Transverse colon (tissue), 4 donors: Measurements from ENCODE around the gene PLCG2. TPM values are rescaled to one million over a fixed set of nuclear protein-coding genes. Genes with fewer than 3 reads are reported as not detected.

Source experiments
- DNase-seq: peaks from one replicate; pipeline ENCODE4 v3.0.0-alpha.2; 2019
- H3K27ac ChIP-seq, 4 donors: fragments of 200-600 bp; sonication (generic); 2 replicates each; pipeline ENCODE4 v1.5.1; 2016 to 2018; ENCODE audit warnings: inconsistent platforms in 4 of 4
- H3K27me3 ChIP-seq: fragments of 200-600 bp; sonication (generic); 2 replicates; pipeline ENCODE4 v1.5.1; 2017; ENCODE audit warnings: inconsistent platforms
- H3K36me3 ChIP-seq, 4 donors: fragments of 200-600 bp; sonication (generic); 2 replicates each; pipeline ENCODE4 v1.5.1; 2017 to 2019; ENCODE audit warnings: inconsistent platforms in 4 of 4
- H3K4me1 ChIP-seq, 4 donors: fragments of 200-600 bp; sonication (generic); 2 replicates each; pipeline ENCODE4 v1.5.1; 2017 to 2020; ENCODE audit warnings: inconsistent platforms in 4 of 4
- H3K4me3 ChIP-seq, 4 donors: fragments of 200-600 bp; sonication (generic); 1 replicate in 1 of 4; 2 replicates in 3 of 4; pipeline versions ENCODE4 v1.5.1 to v1.6.1; 2017 to 2019; ENCODE audit warnings: inconsistent platforms in 4 of 4
- H3K9me3 ChIP-seq, 2 donors: fragments of 200-600 bp; sonication (generic); 2 replicates each; pipeline ENCODE4 v1.5.1; 2017 to 2019; ENCODE audit warnings: inconsistent platforms in 2 of 2
- EP300 ChIP-seq: sonication (generic); formaldehyde crosslinking; IDR thresholded peaks from one replicate; pipeline ENCODE4 v1.6.1; 2017; ENCODE audit warnings: antibody characterized with exemption, low read depth
- POLR2A ChIP-seq: fragments of 450-650 bp; IDR thresholded peaks from one replicate; pipeline ENCODE4 v1.6.1; 2016; ENCODE audit warnings: antibody characterized with exemption, mild to moderate bottlenecking, moderate library complexity
- POLR2AphosphoS5 ChIP-seq, 3 donors: sonication (generic); formaldehyde crosslinking; IDR thresholded peaks; one replicate each; pipeline ENCODE4 v1.6.1; 2016; ENCODE audit warnings: antibody characterized with exemption in 3 of 3
- WGBS, 2 donors: methylation state at CpG; one replicate each; pipeline ENCODE4 v1.1.5; 2018; ENCODE audit warnings: low coverage in 1 of 2; 5-methylcytosine and 5-hydroxymethylcytosine counted together
- in situ Hi-C, 4 donors: fragments of 200-750 bp; cut with MboI; loops; one replicate each; pipeline versions ENCODE4 v1.15.0 to v1.15.1; 2017; ENCODE audit warnings: low sequenced_read_pairs in 3 of 4, low pct_ligation_motif_present in 1 of 4, low pct_unique_long_range_greater_than_20kb in 1 of 4
- intact Hi-C: fragments of 100-400 bp; cut with DNase I; formaldehyde crosslinking; loops from one replicate; pipeline ENCODE4 v1.15.1; 2023; ENCODE audit warnings: low total_unique reads
- total RNA-seq, 4 donors: library from RNA; depleted of rRNA; stranded (reverse); fragments of >200 nt; gene quantifications; one replicate each; pipeline ENCODE4 v1.1.0, GENCODE V29; 2016
- TF ChIP-seq, protein P1 (sequence below), 5 experiments: fragments of 200-600 bp in 3 of 5; fragments of 450-650 bp in 2 of 5; sonication (generic) in 3 of 5; IDR thresholded peaks; 1 replicate in 2 of 5; 2 replicates in 3 of 5; pipeline ENCODE4 v1.5.1; 2016 to 2017; ENCODE audit warnings: antibody characterized with exemption in 5 of 5, inconsistent platforms in 3 of 5, mild to moderate bottlenecking in 2 of 5, moderate library complexity in 1 of 5

The PLCG2 gene
- total RNA-seq, 4 donors from 2014 or later: 9.0 to 65.9 (median 28.6) TPM

DNA sequence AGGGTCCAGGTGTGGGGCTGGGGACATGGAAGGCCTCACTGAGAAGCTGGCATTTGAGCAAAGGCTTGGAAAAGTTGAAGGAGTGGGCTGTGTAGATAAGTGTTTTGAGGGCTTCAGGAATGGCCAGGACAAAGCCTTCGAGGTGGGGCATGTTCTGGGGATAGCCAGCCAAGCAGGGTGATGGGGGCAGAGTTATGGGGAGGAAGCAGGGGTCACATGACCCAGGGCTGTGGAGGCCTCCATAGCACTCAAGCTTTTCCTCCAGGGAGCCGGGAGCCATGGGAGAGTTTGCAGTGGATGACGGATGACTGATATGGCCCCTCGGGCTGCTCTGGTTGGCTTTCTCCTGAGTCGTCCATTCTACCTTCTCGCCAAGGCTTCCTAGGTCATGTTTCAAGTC, 27.6 kb downstream of the PLCG2 start:
- no peak for TF ChIP-seq POLR2A
- TF ChIP-seq EP300: no peak
- TF ChIP-seq, protein P1, sequence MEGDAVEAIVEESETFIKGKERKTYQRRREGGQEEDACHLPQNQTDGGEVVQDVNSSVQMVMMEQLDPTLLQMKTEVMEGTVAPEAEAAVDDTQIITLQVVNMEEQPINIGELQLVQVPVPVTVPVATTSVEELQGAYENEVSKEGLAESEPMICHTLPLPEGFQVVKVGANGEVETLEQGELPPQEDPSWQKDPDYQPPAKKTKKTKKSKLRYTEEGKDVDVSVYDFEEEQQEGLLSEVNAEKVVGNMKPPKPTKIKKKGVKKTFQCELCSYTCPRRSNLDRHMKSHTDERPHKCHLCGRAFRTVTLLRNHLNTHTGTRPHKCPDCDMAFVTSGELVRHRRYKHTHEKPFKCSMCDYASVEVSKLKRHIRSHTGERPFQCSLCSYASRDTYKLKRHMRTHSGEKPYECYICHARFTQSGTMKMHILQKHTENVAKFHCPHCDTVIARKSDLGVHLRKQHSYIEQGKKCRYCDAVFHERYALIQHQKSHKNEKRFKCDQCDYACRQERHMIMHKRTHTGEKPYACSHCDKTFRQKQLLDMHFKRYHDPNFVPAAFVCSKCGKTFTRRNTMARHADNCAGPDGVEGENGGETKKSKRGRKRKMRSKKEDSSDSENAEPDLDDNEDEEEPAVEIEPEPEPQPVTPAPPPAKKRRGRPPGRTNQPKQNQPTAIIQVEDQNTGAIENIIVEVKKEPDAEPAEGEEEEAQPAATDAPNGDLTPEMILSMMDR (IDR thresholded peaks at IDR 0.05): no peak
- no peak for TF ChIP-seq POLR2AphosphoS5 (IDR thresholded peaks at IDR 0.05)
- intact Hi-C loops: no loop called here

DNA sequence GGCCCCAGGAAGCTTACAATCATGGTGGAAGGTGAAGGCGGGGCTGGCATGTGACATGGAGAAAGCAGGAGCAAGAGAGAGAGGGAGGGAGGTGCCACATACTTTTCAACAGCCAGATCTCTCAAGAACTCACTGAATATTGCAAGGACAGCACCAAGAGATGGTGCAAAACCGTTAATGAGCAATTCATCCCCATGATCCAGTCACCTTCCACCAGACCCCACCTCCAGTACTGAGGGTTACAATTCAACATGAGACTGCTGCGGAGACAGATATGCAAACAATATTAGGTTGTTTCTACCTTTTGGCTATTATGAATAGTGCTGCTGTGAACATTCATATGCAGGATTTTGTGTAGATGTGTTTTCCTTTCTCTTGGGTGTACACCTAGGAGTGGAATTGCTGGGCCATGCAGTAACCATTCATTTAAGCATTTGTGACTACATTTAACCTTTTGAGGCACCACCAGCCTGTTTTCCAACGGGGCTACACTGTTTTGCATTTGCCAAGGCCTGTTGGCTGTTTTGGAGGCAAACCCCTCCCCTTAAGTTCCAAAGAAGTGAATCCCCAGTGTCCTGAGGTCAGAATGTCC, 28.8 kb downstream of the PLCG2 start:
- intact Hi-C loops (no loop called here), in situ Hi-C loops (no loop called here)
- Histone ChIP-seq H3K4me3 (no peak overlapping the region), H3K9me3 (no peaks in the 10 kb centered on the region), H3K36me3 (no peaks in the 10 kb centered on the region), H3K27me3 (no peaks in the 10 kb centered on the region), H3K4me1 (peaks cover 0 to 5% (median 0%) of the 10 kb centered on the region in 4 donors), H3K27ac (peak overlapping the region in 2 of 4 donors; percentile 46 to 69)
- WGBS, 2 donors: 55 to 67% methylated on average over 3 to 4 of the region's 4 CpGs
- no peak for DNase-seq
- TF ChIP-seq, protein P1 (IDR thresholded peaks at IDR 0.05): no peak
- TF ChIP-seq POLR2A (no peak), POLR2AphosphoS5 (IDR thresholded peaks at IDR 0.05) (no peak), EP300 (no peak)

More for the DNA sequence above, 27.6 kb downstream of the PLCG2 start:
- in situ Hi-C loops: no loop called here
- DNase-seq: no peak
- 40 to 78% methylated on average over 1 to 6 of the region's 6 CpGs for WGBS, 2 donors
- H3K27me3 ChIP-seq: no peaks in the 10 kb centered on the region
- H3K4me1 ChIP-seq: peaks cover 0 to 5% (median 0%) of the 10 kb centered on the region in 4 donors
- no peak overlapping the region for H3K4me3 ChIP-seq
- no peaks in the 10 kb centered on the region for H3K36me3 ChIP-seq
- H3K9me3 ChIP-seq: no peaks in the 10 kb centered on the region
- H3K27ac ChIP-seq: peak overlapping the region in 1 of 4 donors; percentile 14

DNA sequence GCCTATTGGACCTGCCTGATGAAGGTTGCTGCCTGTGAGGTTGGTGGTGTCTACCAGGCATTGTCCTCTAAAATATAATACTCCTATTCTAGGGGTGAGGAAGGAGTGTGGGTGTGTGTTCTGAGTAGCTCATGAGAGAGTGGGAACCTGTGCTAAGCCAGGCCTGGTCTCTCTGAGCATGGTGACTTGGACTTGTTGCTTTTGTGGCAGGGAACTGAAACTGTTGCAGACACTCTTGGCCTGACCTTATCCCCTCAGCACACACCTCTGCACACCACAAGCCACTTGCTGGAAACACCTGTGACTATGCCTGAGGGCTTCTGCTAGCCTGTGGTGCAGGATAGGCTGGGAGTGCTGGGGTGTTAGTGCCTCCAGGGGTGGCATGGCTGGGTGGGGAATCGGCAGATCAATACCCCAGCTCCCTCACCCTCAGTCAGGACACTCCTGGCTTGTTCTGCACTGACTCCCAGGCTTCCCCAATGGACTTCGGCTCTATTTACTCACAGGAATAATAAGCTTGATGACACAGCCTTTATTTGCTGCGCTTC, 29.9 kb downstream of the PLCG2 start:
- no peaks in the 10 kb centered on the region for H3K27me3 ChIP-seq
- H3K36me3 ChIP-seq: no peaks in the 10 kb centered on the region
- DNase-seq: peak; percentile 70
- in situ Hi-C loops: no loop called here
- H3K4me1 ChIP-seq: peaks cover 0 to 5% (median 0%) of the 10 kb centered on the region in 4 donors
- intact Hi-C loops: no loop called here
- H3K27ac ChIP-seq: peak overlapping the region in 3 of 4 donors; percentile 29 to 73 (median 34)
- no peak overlapping the region for H3K4me3 ChIP-seq
- no peaks in the 10 kb centered on the region for H3K9me3 ChIP-seq
- 40 to 57% methylated on average over 1 to 3 of the region's 3 CpGs for WGBS, 2 donors
- TF ChIP-seq EP300 (no peak), POLR2AphosphoS5 (IDR thresholded peaks at IDR 0.05) (peak in 1 of 3 donors; percentile 43)

DNA sequence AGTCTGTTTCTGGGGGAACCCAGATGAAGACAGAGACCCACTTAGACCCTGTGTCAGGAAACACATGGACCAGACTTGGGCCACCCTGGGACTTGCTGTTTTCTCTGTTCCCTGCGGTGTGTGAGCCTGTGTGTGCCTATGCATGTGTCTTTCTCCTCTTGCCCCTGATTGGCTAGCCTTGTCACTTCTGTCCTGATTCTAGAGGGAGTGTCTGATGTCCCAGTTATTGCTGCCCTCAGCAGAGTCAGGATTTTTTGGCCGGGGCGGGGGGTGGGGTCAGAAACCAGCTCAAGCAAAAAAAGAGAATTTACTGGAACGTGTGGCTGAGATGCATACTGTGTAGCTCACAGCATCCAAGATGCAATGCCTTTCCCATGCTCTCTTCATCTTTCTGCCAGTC, 30.5 kb downstream of the PLCG2 start:
- no peak for TF ChIP-seq POLR2AphosphoS5 (IDR thresholded peaks at IDR 0.05)
- TF ChIP-seq, protein P1 (IDR thresholded peaks at IDR 0.05): no peak
- no peak for TF ChIP-seq POLR2A
- no peak for TF ChIP-seq EP300
- WGBS, 2 donors: 73% methylated on average over 4 of the region's 4 CpGs; no CpG with 5 or more reads in 1 of the 2 donors
- no peaks in the 10 kb centered on the region for H3K27me3 ChIP-seq
- no peak overlapping the region for H3K4me3 ChIP-seq
- no peaks in the 10 kb centered on the region for H3K36me3 ChIP-seq
- DNase-seq: no peak
- H3K9me3 ChIP-seq: no peaks in the 10 kb centered on the region
- intact Hi-C loops: no loop called here
- H3K27ac ChIP-seq: peak overlapping the region in 3 of 4 donors; percentile 29 to 73 (median 34)
- H3K4me1 ChIP-seq: peaks cover 0 to 5% (median 0%) of the 10 kb centered on the region in 4 donors
- in situ Hi-C loops: no loop called here
